ENCODE results near the gene NAP1L4. TPM values are rescaled to one million over a fixed set of nuclear protein-coding genes. Genes with fewer than 3 reads are reported as not detected.

NAP1L4 gene
- total RNA-seq, 1 donor from 2014 or later = 154 TPM

- DNase-seq = no peak
- no peak for ATAC-seq (ENCODE audit: poor library complexity)
- intact Hi-C loops (cut with DNase I) = no loop called here
These were observed 6.1 kb upstream of the NAP1L4 start for GRCh38 chr11:2998073-2998850.

- intact Hi-C loops (cut with DNase I) = no loop called here
- no peak for ATAC-seq (ENCODE audit: poor library complexity)
- no peak for DNase-seq
These were observed 5.3 kb upstream of the NAP1L4 start for GRCh38 chr11:2997406-2997805.

DNA sequence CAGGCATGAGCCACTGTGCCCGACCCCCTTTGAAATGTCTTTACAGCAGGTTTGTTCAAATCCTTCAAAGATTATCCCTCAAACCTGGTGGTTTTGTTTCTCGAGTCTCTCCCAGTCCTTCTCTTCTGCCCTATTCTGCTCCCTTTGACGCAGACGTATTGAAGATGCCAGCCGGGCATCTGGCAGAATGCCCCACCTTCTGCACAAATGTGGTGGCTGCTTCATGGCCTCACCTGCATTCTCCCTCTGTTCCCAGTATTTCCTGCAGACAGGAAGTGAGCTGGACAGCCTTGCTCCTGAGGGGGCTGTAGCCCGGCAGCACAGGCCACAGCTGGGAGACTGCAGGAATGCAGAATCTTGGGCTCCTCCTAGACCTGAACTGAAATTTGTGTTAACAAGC is 4.8 kb upstream of the NAP1L4 start:
- ATAC-seq (ENCODE audit: poor library complexity) = no peak

GRCh38 chr11:2995893-2996554 is 3.9 kb upstream of the NAP1L4 start:
- ATAC-seq (ENCODE audit: poor library complexity) = no peak
- DNase-seq = no peak

More for the DNA sequence above, 4.8 kb upstream of the NAP1L4 start:
- intact Hi-C loops (cut with DNase I) = no loop called here
- DNase-seq = no peak

DNA sequence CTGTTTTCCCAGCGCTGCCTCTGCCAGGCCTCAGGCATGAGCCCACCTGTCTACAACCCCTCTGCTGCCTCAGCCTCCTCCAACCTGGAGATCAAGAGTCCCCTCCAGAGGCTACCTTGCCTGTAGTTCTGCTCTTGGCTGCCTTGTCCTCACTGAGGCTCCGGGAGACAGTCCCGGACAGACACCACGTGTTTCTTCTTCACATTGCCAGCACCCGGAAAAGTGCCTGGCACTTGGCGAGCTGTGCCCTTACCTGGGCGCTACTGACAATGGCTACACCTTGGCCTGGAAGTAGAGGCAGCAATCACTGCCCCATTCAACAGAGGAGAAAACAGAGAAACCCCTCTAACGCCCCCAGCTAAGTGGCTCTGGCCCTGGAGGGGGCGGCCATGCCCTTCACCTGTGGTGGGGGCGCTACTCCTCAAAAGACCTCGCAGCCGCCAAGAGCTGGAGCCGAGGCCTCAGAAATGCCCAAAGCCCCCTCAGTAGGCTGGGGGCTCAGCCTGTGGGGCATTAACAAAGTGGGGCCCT is 3.0 kb upstream of the NAP1L4 start:
- DNase-seq = no peak
- no peak for ATAC-seq (ENCODE audit: poor library complexity)
- intact Hi-C loops (cut with DNase I) = no loop called here

More at GRCh38 chr11:2995893-2996554, 3.9 kb upstream of the NAP1L4 start:
- intact Hi-C loops (cut with DNase I) = no loop called here

GRCh38 chr11:2994336-2994730 is 2.2 kb upstream of the NAP1L4 start:
- DNase-seq (no peak), ATAC-seq (ENCODE audit: poor library complexity) (no peak)
- intact Hi-C loops (cut with DNase I) = no loop called here

GRCh38 chr11:2992997-2993325 is 832 bp upstream of the NAP1L4 start:
- intact Hi-C loops (cut with DNase I) = no loop called here
- DNase-seq (no peak), ATAC-seq (ENCODE audit: poor library complexity) (peak; percentile 3)

DNA sequence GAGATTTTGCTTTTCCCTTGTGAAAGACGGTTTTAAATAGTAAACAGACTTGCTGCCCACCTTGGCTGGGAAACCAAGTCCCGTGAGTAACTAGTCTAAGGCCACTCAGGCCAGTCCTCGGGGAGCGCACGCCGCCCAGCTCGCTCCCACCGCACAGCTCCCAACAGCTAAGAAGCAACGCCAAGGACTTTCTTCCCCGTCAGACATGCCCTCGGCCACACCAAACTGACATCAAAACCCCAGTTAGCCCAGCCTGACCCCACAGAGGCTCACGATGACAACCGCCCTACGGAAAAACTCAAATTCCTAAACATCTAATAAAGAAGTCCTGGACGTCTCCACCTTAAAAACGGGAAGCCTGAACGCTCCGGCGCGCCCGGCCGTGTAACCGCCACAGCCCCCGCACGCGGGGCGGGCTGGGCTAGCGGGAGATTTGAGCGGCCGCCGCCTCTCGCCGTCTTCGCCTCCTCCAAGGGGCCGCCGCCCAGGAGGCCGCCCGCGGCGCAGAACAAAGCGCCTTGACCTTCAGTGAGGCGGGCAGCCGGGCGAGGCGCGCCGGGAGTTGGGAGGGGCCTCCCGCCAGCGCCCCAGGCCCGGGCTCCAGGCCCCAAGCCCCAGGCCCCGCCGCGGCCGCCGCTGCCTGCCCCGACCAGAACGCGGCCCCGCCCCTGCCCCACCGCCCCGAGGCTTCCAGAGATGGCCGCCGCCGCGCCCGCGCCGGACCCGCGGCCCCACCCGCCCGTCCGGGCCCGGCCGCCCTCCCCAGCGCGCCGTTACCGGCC is 486 bp downstream of the NAP1L4 start:
- intact Hi-C loops (cut with DNase I) = no loop called here
- no peak for DNase-seq
- peak; percentile 68 for ATAC-seq (ENCODE audit: poor library complexity)

- no peak for DNase-seq
- intact Hi-C loops (cut with DNase I) = no loop called here
These were observed 1.3 kb downstream of the NAP1L4 start for GRCh38 chr11:2990617-2991451.

DNA sequence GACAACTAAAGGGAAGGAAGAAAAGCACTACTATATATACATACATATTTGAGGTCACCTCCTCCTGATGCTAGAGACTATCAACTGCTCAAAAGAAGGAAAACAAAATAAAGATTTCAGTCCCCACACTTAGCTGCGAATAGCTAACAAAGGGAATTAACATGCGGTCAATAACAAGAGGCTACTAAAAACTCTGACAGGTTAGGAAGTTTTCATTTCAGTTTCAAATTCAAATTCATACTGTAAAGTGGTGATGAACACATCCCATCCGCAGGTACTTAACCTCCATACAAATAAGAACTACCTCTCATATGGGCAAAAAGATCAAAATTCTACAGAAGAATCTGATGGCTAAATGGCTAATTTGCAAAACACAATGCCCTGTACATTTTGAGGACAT is 2.6 kb downstream of the NAP1L4 start:
- no peak for ATAC-seq (ENCODE audit: poor library complexity)
- DNase-seq = no peak
- intact Hi-C loops (cut with DNase I) = no loop called here

More at GRCh38 chr11:2990617-2991451, 1.3 kb downstream of the NAP1L4 start:
- no peak for ATAC-seq (ENCODE audit: poor library complexity)

- DNase-seq = no peak
- ATAC-seq (ENCODE audit: poor library complexity) = no peak
- intact Hi-C loops (cut with DNase I) = no loop called here
These were observed 3.1 kb downstream of the NAP1L4 start for GRCh38 chr11:2989006-2989405.

GRCh38 chr11:2987881-2988861 is 4.0 kb downstream of the NAP1L4 start:
- intact Hi-C loops (cut with DNase I) = no loop called here
- ATAC-seq (ENCODE audit: poor library complexity) = no peak
- no peak for DNase-seq

DNA sequence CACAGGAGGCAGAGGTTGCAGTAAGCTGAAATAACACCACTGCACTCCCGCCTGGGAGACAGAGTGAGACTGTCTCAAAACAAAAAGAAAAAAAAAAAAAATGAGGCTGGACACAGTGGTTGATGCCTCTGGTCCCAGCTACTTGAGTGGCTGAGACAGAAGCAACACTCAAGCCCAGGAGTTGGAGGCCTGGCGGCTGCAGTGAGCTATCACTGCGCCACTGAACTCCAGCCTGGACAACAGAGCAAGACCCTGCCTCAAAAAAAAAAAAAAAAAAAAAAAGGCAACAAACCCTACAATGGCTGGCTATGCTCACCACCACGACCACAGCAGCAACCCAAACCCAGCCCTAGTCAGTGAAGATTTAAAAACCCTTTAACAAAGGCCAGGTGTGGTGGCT is 8.2 kb downstream of the NAP1L4 start:
- no peak for DNase-seq
- ATAC-seq (ENCODE audit: poor library complexity) = no peak
- intact Hi-C loops (cut with DNase I) = no loop called here

DNA sequence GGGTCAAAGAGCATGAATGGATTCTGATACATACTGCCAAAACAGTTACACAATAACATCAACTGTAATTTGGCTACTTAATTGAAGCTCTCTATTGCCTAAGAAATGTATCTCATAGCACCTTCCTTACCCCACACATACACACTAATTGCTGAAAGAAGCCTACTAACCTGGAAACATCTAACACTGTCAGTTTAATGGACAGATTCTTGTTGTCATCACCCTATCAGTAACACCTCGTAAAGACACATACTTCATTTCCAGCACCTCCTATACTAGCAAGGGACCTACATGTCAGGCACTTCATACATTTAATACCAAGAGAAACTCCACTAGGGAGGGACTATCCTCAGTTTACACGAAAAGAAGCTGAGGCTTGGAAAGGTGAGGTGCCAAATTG is 9.9 kb downstream of the NAP1L4 start:
- ATAC-seq (ENCODE audit: poor library complexity) (peak; percentile 52), DNase-seq (no peak)
- intact Hi-C loops (cut with DNase I) = no loop called here

- intact Hi-C loops (cut with DNase I) = no loop called here
- ATAC-seq (ENCODE audit: poor library complexity) (no peak), DNase-seq (no peak)
These were observed 11.0 kb downstream of the NAP1L4 start for GRCh38 chr11:2981130-2981529.

GRCh38 chr11:2980168-2980840 is 11.8 kb downstream of the NAP1L4 start:
- intact Hi-C loops (cut with DNase I) = no loop called here
- no peak for ATAC-seq (ENCODE audit: poor library complexity)
- DNase-seq = no peak

DNA sequence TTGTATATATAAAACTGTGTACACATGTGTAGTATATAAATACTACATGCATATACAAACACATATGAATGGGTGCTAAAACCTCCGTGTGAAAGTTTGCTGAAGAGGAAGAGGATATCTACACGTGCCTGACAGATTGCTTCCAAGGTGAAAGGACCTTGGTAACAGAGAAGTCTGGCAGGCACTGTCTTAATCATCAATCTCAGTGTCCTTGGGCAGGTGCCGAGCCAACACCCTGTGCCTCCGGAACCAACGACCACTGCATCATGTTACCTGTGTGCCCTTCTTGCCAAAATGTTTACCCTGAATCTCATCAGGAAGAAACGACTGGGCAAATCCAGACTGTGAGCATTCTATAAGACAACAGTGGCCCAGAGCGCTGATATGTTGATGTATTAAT is 15.0 kb downstream of the NAP1L4 start:
- ATAC-seq (ENCODE audit: poor library complexity) = no peak
- intact Hi-C loops (cut with DNase I) = loop anchor here (5.0 kb wide), 1 partner anchor 530 kb away; the partner anchor contains the start of gene KCNQ1
- DNase-seq = no peak

Data from Right ventricle myocardium superior (tissue), 1 donor.